ENCODE measurements around the gene CHCHD6.

Gene CHCHD6

DNA sequence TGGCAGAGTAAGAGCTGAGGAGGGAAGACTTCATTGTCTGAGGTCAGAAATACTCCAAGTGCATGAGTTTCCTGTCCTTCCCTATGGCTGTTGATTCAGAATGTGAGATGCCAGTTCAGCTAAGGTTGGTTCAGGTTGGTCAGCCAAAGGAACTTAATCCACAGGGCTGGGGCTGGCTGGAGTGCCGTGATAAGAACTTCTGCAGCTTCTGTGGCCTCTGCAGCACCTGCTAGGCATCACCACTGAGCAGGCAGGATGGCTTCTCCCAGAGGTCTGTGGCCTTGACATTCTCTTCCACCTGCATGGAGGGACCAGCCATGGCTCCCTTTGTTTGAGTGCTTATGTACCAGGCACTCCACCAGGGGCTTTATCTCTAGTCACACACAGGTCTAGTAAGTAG is 169.4 kb downstream of the CHCHD6 start:
- Histone ChIP-seq H3K9ac (ENCODE audit: low read length) (no peak overlapping the region), H3K9me3 (ENCODE audit: control insufficient read depth, low read length) (no peaks in the 10 kb centered on the region), H3K36me3 (ENCODE audit: control insufficient read depth, insufficient read depth, low read length) (no peaks in the 10 kb centered on the region), H3K4me3 (ENCODE audit: low read length) (no peak overlapping the region), H3K27me3 (ENCODE audit: control insufficient read depth, insufficient read depth, low read length) (no peaks in the 10 kb centered on the region), H3K4me1 (ENCODE audit: control insufficient read depth, insufficient read depth, low read length) (no peaks in the 10 kb centered on the region)

- H3K9me3 ChIP-seq (ENCODE audit: control insufficient read depth, low read length): no peaks in the 10 kb centered on the region
Observed at GRCh38 chr3:126878664-126879063, 174.6 kb downstream of the CHCHD6 start.

GRCh38 chr3:126880901-126881300 is 176.9 kb downstream of the CHCHD6 start:
- Histone ChIP-seq H3K36me3 (ENCODE audit: control insufficient read depth, insufficient read depth, low read length) (no peaks in the 10 kb centered on the region), H3K27me3 (ENCODE audit: control insufficient read depth, insufficient read depth, low read length) (no peaks in the 10 kb centered on the region), H3K9me3 (ENCODE audit: control insufficient read depth, low read length) (no peaks in the 10 kb centered on the region), H3K4me1 (ENCODE audit: control insufficient read depth, insufficient read depth, low read length) (no peaks in the 10 kb centered on the region), H3K4me3 (ENCODE audit: low read length) (no peak overlapping the region), H3K9ac (ENCODE audit: low read length) (no peak overlapping the region)

More at GRCh38 chr3:126878664-126879063, 174.6 kb downstream of the CHCHD6 start:
- Histone ChIP-seq H3K9ac (ENCODE audit: low read length) (no peak overlapping the region), H3K27me3 (ENCODE audit: control insufficient read depth, insufficient read depth, low read length) (no peaks in the 10 kb centered on the region), H3K36me3 (ENCODE audit: control insufficient read depth, insufficient read depth, low read length) (no peaks in the 10 kb centered on the region), H3K4me1 (ENCODE audit: control insufficient read depth, insufficient read depth, low read length) (no peaks in the 10 kb centered on the region), H3K4me3 (ENCODE audit: low read length) (no peak overlapping the region)

- no peaks in the 10 kb centered on the region for H3K36me3 ChIP-seq (ENCODE audit: control insufficient read depth, insufficient read depth, low read length)
- H3K9me3 ChIP-seq (ENCODE audit: control insufficient read depth, low read length): no peaks in the 10 kb centered on the region
- H3K4me3 ChIP-seq (ENCODE audit: low read length): no peak overlapping the region
- H3K4me1 ChIP-seq (ENCODE audit: control insufficient read depth, insufficient read depth, low read length): no peaks in the 10 kb centered on the region
- H3K9ac ChIP-seq (ENCODE audit: low read length): no peak overlapping the region
- no peaks in the 10 kb centered on the region for H3K27me3 ChIP-seq (ENCODE audit: control insufficient read depth, insufficient read depth, low read length)
Observed at GRCh38 chr3:126881861-126882260, 177.8 kb downstream of the CHCHD6 start.

- Histone ChIP-seq H3K27me3 (ENCODE audit: control insufficient read depth, insufficient read depth, low read length) (no peaks in the 10 kb centered on the region), H3K4me1 (ENCODE audit: control insufficient read depth, insufficient read depth, low read length) (peaks cover 7% of the 10 kb centered on the region), H3K9ac (ENCODE audit: low read length) (no peak overlapping the region), H3K4me3 (ENCODE audit: low read length) (no peak overlapping the region), H3K9me3 (ENCODE audit: control insufficient read depth, low read length) (no peaks in the 10 kb centered on the region), H3K36me3 (ENCODE audit: control insufficient read depth, insufficient read depth, low read length) (no peaks in the 10 kb centered on the region)
Observed at GRCh38 chr3:126883241-126883640, 179.2 kb downstream of the CHCHD6 start.

GRCh38 chr3:126885425-126885824 is 181.4 kb downstream of the CHCHD6 start:
- Histone ChIP-seq H3K4me1 (ENCODE audit: control insufficient read depth, insufficient read depth, low read length) (peaks cover 8% of the 10 kb centered on the region), H3K4me3 (ENCODE audit: low read length) (no peak overlapping the region), H3K36me3 (ENCODE audit: control insufficient read depth, insufficient read depth, low read length) (no peaks in the 10 kb centered on the region), H3K9ac (ENCODE audit: low read length) (no peak overlapping the region), H3K9me3 (ENCODE audit: control insufficient read depth, low read length) (no peaks in the 10 kb centered on the region), H3K27me3 (ENCODE audit: control insufficient read depth, insufficient read depth, low read length) (no peaks in the 10 kb centered on the region)

GRCh38 chr3:126886217-126886616 is 182.2 kb downstream of the CHCHD6 start:
- H3K36me3 ChIP-seq (ENCODE audit: control insufficient read depth, insufficient read depth, low read length): no peaks in the 10 kb centered on the region
- H3K4me1 ChIP-seq (ENCODE audit: control insufficient read depth, insufficient read depth, low read length): peaks cover 8% of the 10 kb centered on the region
- no peak overlapping the region for H3K4me3 ChIP-seq (ENCODE audit: low read length)
- no peak overlapping the region for H3K9ac ChIP-seq (ENCODE audit: low read length)
- H3K9me3 ChIP-seq (ENCODE audit: control insufficient read depth, low read length): no peaks in the 10 kb centered on the region
- H3K27me3 ChIP-seq (ENCODE audit: control insufficient read depth, insufficient read depth, low read length): no peaks in the 10 kb centered on the region

DNA sequence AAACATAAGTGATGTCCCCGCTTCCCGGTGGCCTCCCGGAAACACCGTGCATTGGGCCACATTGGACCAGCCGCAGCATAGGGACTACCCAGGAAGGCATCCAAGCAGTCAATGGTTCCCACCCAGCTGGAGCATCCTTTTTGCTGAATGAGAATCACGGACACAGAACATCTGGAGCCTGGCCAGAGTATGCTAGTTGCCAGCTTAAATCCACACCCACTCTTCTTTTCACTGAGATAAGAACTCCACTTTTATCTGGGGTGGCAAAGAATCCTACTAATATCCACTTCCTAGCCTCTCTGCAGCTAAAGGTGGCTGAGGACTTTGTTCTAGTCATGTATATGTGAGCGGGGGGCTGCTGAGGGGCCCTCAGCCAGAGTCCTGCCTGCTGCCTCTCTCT is 183.6 kb downstream of the CHCHD6 start:
- Histone ChIP-seq H3K4me1 (ENCODE audit: control insufficient read depth, insufficient read depth, low read length) (peaks cover 8% of the 10 kb centered on the region), H3K9me3 (ENCODE audit: control insufficient read depth, low read length) (no peaks in the 10 kb centered on the region), H3K4me3 (ENCODE audit: low read length) (no peak overlapping the region), H3K36me3 (ENCODE audit: control insufficient read depth, insufficient read depth, low read length) (no peaks in the 10 kb centered on the region), H3K27me3 (ENCODE audit: control insufficient read depth, insufficient read depth, low read length) (no peaks in the 10 kb centered on the region), H3K9ac (ENCODE audit: low read length) (no peak overlapping the region)

DNA sequence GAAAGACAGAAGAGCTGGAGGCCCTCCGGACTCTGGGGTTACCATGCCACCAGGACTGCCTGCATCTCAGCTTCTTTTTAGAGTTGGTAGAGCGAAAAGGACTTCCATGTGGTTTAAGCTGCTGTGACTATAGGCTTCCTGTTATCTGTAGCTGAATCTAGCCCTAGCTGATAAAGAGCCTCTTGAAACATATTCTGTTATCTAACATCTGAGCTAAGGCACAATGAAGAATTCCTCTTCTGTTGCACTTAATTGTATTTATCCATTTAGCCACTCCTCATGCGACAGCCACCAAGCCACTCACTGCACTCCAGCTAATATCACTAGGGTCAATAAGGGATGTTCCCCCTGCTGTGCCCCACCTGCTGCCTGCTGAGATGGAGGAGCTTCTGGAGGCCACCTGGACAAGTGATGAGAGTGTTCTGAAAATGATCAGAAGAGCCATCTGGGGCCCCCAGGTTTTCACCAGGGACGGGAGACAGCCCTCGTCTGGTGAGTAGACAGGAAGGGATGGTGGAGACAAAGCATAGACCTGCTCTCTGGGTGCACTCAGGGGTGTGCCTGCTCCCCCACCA is 184.2 kb downstream of the CHCHD6 start:
- Histone ChIP-seq H3K27me3 (ENCODE audit: control insufficient read depth, insufficient read depth, low read length) (no peaks in the 10 kb centered on the region), H3K4me3 (ENCODE audit: low read length) (no peak overlapping the region), H3K4me1 (ENCODE audit: control insufficient read depth, insufficient read depth, low read length) (peaks cover 8% of the 10 kb centered on the region), H3K9me3 (ENCODE audit: control insufficient read depth, low read length) (no peaks in the 10 kb centered on the region), H3K36me3 (ENCODE audit: control insufficient read depth, insufficient read depth, low read length) (no peaks in the 10 kb centered on the region), H3K9ac (ENCODE audit: low read length) (no peak overlapping the region)

- Histone ChIP-seq H3K9me3 (ENCODE audit: control insufficient read depth, low read length) (no peaks in the 10 kb centered on the region), H3K4me1 (ENCODE audit: control insufficient read depth, insufficient read depth, low read length) (peaks cover 8% of the 10 kb centered on the region), H3K9ac (ENCODE audit: low read length) (no peak overlapping the region), H3K36me3 (ENCODE audit: control insufficient read depth, insufficient read depth, low read length) (no peaks in the 10 kb centered on the region), H3K4me3 (ENCODE audit: low read length) (no peak overlapping the region), H3K27me3 (ENCODE audit: control insufficient read depth, insufficient read depth, low read length) (no peaks in the 10 kb centered on the region)
Observed at GRCh38 chr3:126889276-126890201, 185.5 kb downstream of the CHCHD6 start.

DNA sequence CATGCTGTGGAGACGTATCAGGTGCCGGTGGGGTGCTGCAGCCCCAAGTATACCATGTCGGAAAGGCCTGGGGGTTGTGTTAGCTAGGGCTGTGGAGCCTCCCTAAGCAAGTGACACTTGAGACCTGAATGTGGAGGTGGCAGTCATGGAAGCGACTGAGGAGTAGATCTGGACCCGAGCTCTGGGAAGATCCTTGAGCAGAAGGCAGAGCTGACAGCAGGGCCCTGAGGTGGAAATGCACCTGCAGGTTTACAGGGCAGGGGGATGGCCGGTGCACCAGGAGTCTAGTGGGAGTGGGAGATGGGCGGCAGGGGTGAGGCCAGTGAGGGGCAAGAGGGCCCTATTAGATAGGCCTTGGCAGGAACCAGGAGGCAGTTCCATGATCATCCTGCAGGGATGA is 187.1 kb downstream of the CHCHD6 start:
- no peaks in the 10 kb centered on the region for H3K9me3 ChIP-seq (ENCODE audit: control insufficient read depth, low read length)
- H3K36me3 ChIP-seq (ENCODE audit: control insufficient read depth, insufficient read depth, low read length): no peaks in the 10 kb centered on the region
- H3K4me1 ChIP-seq (ENCODE audit: control insufficient read depth, insufficient read depth, low read length): peaks cover 8% of the 10 kb centered on the region
- no peak overlapping the region for H3K4me3 ChIP-seq (ENCODE audit: low read length)
- H3K27me3 ChIP-seq (ENCODE audit: control insufficient read depth, insufficient read depth, low read length): no peaks in the 10 kb centered on the region
- H3K9ac ChIP-seq (ENCODE audit: low read length): no peak overlapping the region

- H3K9ac ChIP-seq (ENCODE audit: low read length): no peak overlapping the region
- H3K9me3 ChIP-seq (ENCODE audit: control insufficient read depth, low read length): no peaks in the 10 kb centered on the region
- H3K4me1 ChIP-seq (ENCODE audit: control insufficient read depth, insufficient read depth, low read length): peaks cover 8% of the 10 kb centered on the region
- no peak overlapping the region for H3K4me3 ChIP-seq (ENCODE audit: low read length)
- no peaks in the 10 kb centered on the region for H3K36me3 ChIP-seq (ENCODE audit: control insufficient read depth, insufficient read depth, low read length)
- H3K27me3 ChIP-seq (ENCODE audit: control insufficient read depth, insufficient read depth, low read length): no peaks in the 10 kb centered on the region
Observed at GRCh38 chr3:126891791-126892190, 187.8 kb downstream of the CHCHD6 start.

Measured in mucosa of stomach (tissue), 1 donor.